ENCODE data around the gene KCTD3. TPM values are rescaled to one million over a fixed set of nuclear protein-coding genes. Genes with fewer than 3 reads are reported as not detected.

Gene KCTD3
- total RNA-seq, 1 experiment from 2014 or later = 39.3 TPM

GRCh38 chr1:215569986-215570824, 3.1 kb downstream of the KCTD3 start:
- H3K9me3 Mint-ChIP-seq = no peaks in the 10 kb centered on the region
- Histone ChIP-seq H3K4me2 (ENCODE audit: insufficient read depth, insufficient read length, low read length) (no peak overlapping the region), H4K5ac (ENCODE audit: insufficient read length, low read depth, low read length) (no peak overlapping the region), H3K79me1 (ENCODE audit: insufficient read depth, low read depth, low read length, poor library complexity, severe bottlenecking) (no peaks in the 10 kb centered on the region), H3K18ac (ENCODE audit: insufficient read length, low read depth, low read length) (no peak overlapping the region), H3K56ac (ENCODE audit: insufficient read length, low read depth, low read length) (no peak overlapping the region), H2BK15ac (ENCODE audit: low read depth, low read length) (no peak overlapping the region), H3T11ph (ENCODE audit: low read length) (no peak overlapping the region), H3K14ac (ENCODE audit: insufficient read depth, low read length) (no peak overlapping the region), H2AFZ (ENCODE audit: low read length) (no peak overlapping the region), H2BK12ac (ENCODE audit: insufficient read length, low read depth, low read length) (no peak overlapping the region), H3K79me2 (ENCODE audit: insufficient read depth, low read length) (peaks cover 36% of the 10 kb centered on the region; the same call in 1 of the 2 replicates), H4K8ac (replicated peaks; ENCODE audit: insufficient read length, low read depth, low read length) (no peak overlapping the region), H2AK5ac (ENCODE audit: insufficient read length, low read length) (no peak overlapping the region), H3K23me2 (ENCODE audit: insufficient read length, low read depth, low read length, poor library complexity, severe bottlenecking) (peaks cover 6% of the 10 kb centered on the region), H3K27ac (ENCODE audit: insufficient read length, low read depth, low read length) (no peak overlapping the region), H3K27me3 (ENCODE audit: insufficient read depth, low read length) (no peaks in the 10 kb centered on the region), H2BK120ac (ENCODE audit: low read depth, low read length, poor library complexity, severe bottlenecking) (no peak overlapping the region), H3K9ac (ENCODE audit: extremely low read depth, insufficient read length, low read length) (no peak overlapping the region), H3K4ac (ENCODE audit: low read depth, low read length) (no peak overlapping the region), H3K23ac (ENCODE audit: insufficient read length, low read depth, low read length) (no peak overlapping the region), H3K4me1 (ENCODE audit: insufficient read depth, low read length) (no peaks in the 10 kb centered on the region), H4K20me1 (ENCODE audit: control insufficient read depth, insufficient read depth, insufficient read length) (no peaks in the 10 kb centered on the region), H2BK20ac (ENCODE audit: low read depth, low read length, poor library complexity, severe bottlenecking) (no peak overlapping the region), H3K9me3 (ENCODE audit: control insufficient read depth, low read depth, low read length) (no peaks in the 10 kb centered on the region), H2BK5ac (ENCODE audit: insufficient read length, low read length) (no peak overlapping the region), H4K91ac (ENCODE audit: insufficient read length, low read depth, low read length) (no peak overlapping the region)
- peak overlapping the region in 1 of 3 experiments; percentile 30; a peak in 2 of 7 replicates for H3K27ac Mint-ChIP-seq
- no peak for DNase-seq
- peak overlapping the region in 1 of 2 experiments; percentile 99; a peak in 2 of 5 replicates for H3K4me3 Mint-ChIP-seq
- peaks cover 26 to 41% of the 10 kb centered on the region in 2 experiments for H3K4me1 Mint-ChIP-seq
- WGBS (ENCODE audit: extremely low coverage, insufficient read length, low lambda C conversion rate) = no CpG with 5 or more reads among the region's 3 CpGs
- H3K27me3 Mint-ChIP-seq (ENCODE audit: low read depth) = no peaks in the 10 kb centered on the region
- H3K36me3 Mint-ChIP-seq (ENCODE audit: insufficient read depth in 1 of 3, low read depth in 3 of 3) = peaks cover 0 to 10% (median 9%) of the 10 kb centered on the region in 3 experiments; a peak in 6 of 7 replicates
- TF ChIP-seq CTCF (conservative IDR thresholded peaks at IDR 0.05) = no peak

Measured in H9 (cell line).